Mesodermal cell (in vitro differentiated cells): ENCODE measurements around the gene GAN.

Experiments
- H3K27ac ChIP-seq: 2 replicates; pipeline ENCODE4 v1.7.0; 2013; ENCODE audit warnings: mild to moderate bottlenecking, low read depth, low read length, moderate library complexity; ENCODE audit not compliant: severe bottlenecking
- H3K36me3 ChIP-seq: 2 replicates; pipeline ENCODE4 v1.7.1; 2013; ENCODE audit warnings: mild to moderate bottlenecking, low read length, moderate library complexity; ENCODE audit not compliant: control insufficient read depth, insufficient read depth
- H3K4me1 ChIP-seq: one replicate; pipeline ENCODE4 v1.7.1; 2013; ENCODE audit warnings: mild to moderate bottlenecking, low read length; ENCODE audit not compliant: insufficient read depth, control insufficient read depth, poor library complexity, severe bottlenecking
- H3K4me3 ChIP-seq: 2 replicates; pipeline ENCODE4 v1.7.0; 2013; ENCODE audit warnings: low read length, control low read depth, mild to moderate bottlenecking; ENCODE audit not compliant: insufficient read depth, poor library complexity, severe bottlenecking; ENCODE audit errors: extremely low read depth
- H3K9me3 ChIP-seq: 2 replicates; pipeline ENCODE4 v1.7.1; 2013; ENCODE audit warnings: mild to moderate bottlenecking, low read length, moderate library complexity; ENCODE audit not compliant: control insufficient read depth
- WGBS, 2 experiments: methylation state at CpG; one replicate each; pipeline ENCODE4 v1.1.5; 2013; ENCODE audit warnings: missing lambda C conversion rate in 2 of 2; ENCODE audit not compliant: insufficient coverage in 2 of 2; 5-methylcytosine and 5-hydroxymethylcytosine counted together

GAN gene

DNA sequence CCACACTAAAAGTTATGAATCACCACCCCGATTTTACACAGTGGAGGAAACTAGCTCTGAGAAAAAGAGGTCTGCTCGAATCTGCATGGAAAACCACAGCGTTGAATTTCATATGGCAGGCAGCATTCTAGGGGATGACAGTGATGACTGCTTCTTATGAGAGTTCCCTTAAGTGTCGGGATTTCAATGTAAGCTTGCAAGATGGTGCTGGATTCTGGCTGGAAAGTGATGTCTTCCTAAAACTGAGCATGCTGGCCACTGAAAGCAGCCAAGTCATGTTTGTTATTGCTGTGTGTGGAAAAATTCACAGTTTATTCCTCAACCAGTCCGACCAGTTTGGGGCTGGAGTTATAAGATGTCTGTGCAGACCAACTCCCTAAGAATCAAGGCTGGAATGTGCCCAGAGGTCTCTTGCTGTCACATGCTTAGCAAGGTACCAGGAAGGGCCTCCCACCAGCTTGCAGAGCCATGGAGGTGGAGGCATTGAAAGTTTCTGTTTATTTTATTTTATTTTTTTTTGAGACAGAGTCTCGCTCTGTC lies 37.2 kb upstream of the GAN start:
- Histone ChIP-seq H3K4me1 (no peaks in the 10 kb centered on the region), H3K27ac (no peak overlapping the region), H3K36me3 (no peaks in the 10 kb centered on the region), H3K4me3 (no peak overlapping the region), H3K9me3 (no peaks in the 10 kb centered on the region)
- 91 to 97% methylated on average over 4 to 5 of the region's 6 CpGs for WGBS, 2 experiments

DNA sequence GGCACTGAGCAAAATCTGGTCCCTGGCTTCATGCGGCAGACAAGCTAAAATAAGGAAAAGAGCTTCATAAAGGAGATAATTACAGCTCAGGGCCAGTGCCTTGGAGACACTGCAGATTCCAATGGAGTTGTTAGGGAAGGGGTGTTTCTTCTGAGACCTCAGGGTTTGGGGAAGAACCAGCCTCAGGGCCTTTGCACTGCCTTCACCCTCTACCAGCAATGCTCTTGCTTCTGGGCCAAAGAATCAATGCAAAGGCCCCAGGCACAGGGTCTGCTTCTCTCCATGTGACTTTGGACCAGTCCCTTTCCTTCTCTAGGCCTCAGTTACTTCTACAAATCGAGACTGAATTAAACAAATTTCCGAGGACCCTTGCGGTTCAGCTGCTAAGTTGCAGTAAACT lies 36.2 kb upstream of the GAN start:
- Histone ChIP-seq H3K4me3 (no peak overlapping the region), H3K27ac (no peak overlapping the region), H3K9me3 (no peaks in the 10 kb centered on the region), H3K4me1 (no peaks in the 10 kb centered on the region), H3K36me3 (no peaks in the 10 kb centered on the region)
- WGBS, 2 experiments: 71 to 100% methylated on average over 1 to 4 of the region's 4 CpGs

DNA sequence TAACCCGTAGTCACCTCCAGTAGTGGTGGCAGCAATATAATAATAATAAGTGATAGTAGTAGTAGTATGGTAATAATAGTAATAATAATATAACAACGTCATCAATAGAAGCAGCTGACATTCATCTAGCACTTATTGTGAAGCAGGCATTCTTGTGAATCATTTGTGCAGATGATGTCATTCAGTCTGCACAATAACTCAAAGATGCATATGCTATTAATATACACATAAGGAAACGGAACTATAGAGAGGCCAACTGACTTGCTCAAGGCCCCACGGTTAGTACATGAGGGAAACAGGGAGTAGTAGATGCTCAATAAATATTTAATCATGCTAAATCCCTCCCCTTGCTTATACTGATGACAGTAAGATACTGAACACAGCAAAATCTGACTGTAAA lies 35.4 kb upstream of the GAN start:
- Histone ChIP-seq H3K9me3 (no peaks in the 10 kb centered on the region), H3K4me1 (no peaks in the 10 kb centered on the region), H3K4me3 (no peak overlapping the region), H3K36me3 (no peaks in the 10 kb centered on the region), H3K27ac (no peak overlapping the region)
- no CpG with 5 or more reads among the region's 4 CpGs for WGBS, 2 experiments

DNA sequence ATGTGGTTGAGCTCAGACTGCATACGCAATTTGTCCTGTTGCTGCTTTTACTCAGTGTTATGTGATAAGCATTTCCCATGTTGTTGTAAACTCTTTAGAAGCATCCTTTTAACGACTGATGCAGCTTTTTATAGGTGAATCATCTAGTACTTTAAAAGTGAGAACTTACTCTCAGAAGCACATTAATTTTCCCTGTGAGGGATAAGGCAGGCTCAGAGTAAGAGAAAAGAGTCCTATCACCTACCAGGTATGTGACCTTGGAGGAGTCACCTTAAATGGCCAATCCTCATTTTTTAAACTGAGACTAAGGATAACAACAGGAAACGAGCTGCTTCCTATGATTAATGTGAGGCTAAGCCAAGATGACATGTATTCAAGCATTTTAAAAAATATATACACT lies 34.4 kb upstream of the GAN start:
- Histone ChIP-seq H3K4me3 (no peak overlapping the region), H3K36me3 (no peaks in the 10 kb centered on the region), H3K9me3 (no peaks in the 10 kb centered on the region), H3K4me1 (no peaks in the 10 kb centered on the region), H3K27ac (no peak overlapping the region)
- 83 to 86% methylated on average over 1 of the region's 3 CpGs for WGBS, 2 experiments

DNA sequence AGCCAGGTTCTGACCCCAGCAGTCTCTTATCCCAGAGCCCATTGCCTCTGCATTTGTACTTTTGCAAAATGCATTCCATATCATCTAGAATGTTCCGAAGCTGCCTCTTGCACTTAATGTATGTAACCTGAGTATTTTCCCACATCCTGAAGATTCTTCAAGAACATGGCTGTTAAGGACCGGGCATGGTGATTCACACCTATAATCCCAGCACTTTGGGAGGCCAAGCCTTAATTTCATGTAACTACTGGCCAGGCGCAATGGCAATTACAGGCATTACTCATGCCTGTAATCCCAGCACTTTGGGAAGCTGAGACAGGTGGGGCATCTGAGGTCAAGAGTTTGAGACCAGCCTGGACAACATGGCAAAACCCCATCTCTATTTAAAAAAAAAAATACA lies 31.7 kb upstream of the GAN start:
- no peak overlapping the region for H3K27ac ChIP-seq
- H3K9me3 ChIP-seq: no peaks in the 10 kb centered on the region
- H3K4me3 ChIP-seq: no peak overlapping the region
- H3K4me1 ChIP-seq: no peaks in the 10 kb centered on the region
- H3K36me3 ChIP-seq: no peaks in the 10 kb centered on the region
- 88 to 100% methylated on average over 1 to 3 of the region's 3 CpGs for WGBS, 2 experiments

DNA sequence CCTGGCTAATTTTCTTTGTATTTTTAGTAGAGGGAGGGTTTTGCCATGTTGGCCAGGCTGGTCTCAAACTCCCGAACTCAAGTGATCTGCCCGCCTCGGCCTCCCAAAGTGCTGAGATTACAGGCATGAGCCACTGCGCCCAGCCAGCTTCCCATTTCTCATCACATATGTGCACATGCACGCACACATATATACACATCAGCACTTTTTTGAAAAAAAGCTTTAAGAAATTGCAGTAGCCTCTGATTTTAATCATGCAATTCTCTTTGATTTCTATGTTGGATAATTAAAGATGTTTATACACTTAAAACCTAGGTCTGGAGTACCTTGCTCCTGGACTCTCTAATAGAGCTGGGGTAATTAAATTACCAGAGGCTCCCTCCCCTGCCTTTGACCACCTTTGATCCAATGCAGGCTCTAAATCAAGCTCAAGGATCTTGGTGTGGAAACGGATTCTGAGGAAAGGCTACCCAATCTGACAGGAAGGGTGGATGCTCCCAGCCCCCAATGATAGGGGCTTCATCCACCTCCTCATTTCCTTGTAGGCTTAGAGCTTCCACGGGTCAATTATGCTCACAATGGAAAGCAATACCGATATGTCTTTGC lies 29.7 kb upstream of the GAN start:
- Histone ChIP-seq H3K27ac (no peak overlapping the region), H3K9me3 (no peaks in the 10 kb centered on the region), H3K4me3 (no peak overlapping the region), H3K4me1 (no peaks in the 10 kb centered on the region), H3K36me3 (no peaks in the 10 kb centered on the region)
- WGBS, 2 experiments: 87 to 91% methylated on average over 6 to 8 of the region's 8 CpGs

DNA sequence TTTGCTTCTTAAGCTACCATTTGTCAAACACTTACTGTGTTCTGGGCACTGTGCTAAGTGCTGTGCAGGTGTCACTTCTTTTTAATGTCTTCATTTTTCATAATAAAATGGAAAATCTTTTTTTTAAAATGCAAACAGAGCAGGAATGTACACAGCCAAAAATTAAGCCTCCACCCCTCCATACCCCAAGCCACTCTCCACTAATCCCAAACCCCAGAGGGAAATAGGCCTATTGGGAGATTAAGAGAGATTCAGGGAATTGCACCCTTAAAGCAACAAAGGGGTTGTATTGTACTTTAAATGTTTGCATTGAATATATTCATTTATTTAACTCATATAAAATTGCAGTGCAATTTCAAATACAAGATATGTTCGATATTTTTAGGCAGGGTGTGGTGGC lies 28.6 kb upstream of the GAN start:
- H3K9me3 ChIP-seq: no peaks in the 10 kb centered on the region
- no peaks in the 10 kb centered on the region for H3K4me1 ChIP-seq
- H3K27ac ChIP-seq: no peak overlapping the region
- H3K4me3 ChIP-seq: no peak overlapping the region
- WGBS, 2 experiments: no CpG with 5 or more reads among the region's 1 CpG
- H3K36me3 ChIP-seq: no peaks in the 10 kb centered on the region

DNA sequence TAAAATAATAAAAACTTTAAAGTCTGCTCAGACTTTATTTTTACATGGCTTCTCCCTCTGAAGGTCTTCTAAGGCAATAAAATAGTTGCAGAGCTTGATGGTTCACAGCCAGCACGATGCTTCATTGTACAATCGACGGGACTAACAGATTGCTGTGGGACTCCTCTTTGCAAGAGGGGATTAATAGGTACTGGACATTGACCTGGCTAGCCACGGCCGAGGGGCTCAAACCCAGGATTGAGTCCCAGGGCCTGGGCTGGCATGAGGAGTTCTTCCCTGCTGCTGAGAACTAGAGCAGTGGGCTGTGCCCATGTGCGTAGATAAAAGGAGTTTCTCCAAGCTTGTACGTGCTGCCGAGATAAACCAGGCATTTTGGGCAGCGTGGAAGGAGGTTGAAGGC lies 23.6 kb upstream of the GAN start:
- Histone ChIP-seq H3K27ac (no peak overlapping the region), H3K4me3 (no peak overlapping the region), H3K9me3 (no peaks in the 10 kb centered on the region), H3K4me1 (no peaks in the 10 kb centered on the region), H3K36me3 (no peaks in the 10 kb centered on the region)
- 91 to 98% methylated on average over 9 of the region's 9 CpGs for WGBS, 2 experiments

DNA sequence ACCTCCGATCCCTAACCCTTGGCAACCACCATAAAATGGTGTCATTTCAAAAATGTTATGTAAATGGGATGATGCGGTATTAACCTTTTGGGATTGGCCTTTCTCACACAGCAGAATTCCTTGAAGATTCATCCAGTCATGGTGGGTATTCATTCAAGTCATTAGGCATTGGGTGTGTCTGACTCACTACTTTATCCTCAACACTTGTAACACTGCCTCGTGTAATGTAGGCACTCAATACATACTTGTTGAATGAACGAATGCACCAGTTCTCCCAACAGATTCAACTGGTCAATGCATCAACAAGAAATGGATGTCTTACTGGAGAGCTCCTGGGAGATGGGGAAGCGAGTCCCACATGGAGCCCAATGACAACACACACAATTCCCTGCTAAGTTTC lies 21.8 kb upstream of the GAN start:
- no peak overlapping the region for H3K4me3 ChIP-seq
- WGBS, 2 experiments: 77 to 89% methylated on average over 3 of the region's 5 CpGs
- H3K4me1 ChIP-seq: no peaks in the 10 kb centered on the region
- H3K9me3 ChIP-seq: no peaks in the 10 kb centered on the region
- H3K27ac ChIP-seq: no peak overlapping the region
- H3K36me3 ChIP-seq: no peaks in the 10 kb centered on the region

DNA sequence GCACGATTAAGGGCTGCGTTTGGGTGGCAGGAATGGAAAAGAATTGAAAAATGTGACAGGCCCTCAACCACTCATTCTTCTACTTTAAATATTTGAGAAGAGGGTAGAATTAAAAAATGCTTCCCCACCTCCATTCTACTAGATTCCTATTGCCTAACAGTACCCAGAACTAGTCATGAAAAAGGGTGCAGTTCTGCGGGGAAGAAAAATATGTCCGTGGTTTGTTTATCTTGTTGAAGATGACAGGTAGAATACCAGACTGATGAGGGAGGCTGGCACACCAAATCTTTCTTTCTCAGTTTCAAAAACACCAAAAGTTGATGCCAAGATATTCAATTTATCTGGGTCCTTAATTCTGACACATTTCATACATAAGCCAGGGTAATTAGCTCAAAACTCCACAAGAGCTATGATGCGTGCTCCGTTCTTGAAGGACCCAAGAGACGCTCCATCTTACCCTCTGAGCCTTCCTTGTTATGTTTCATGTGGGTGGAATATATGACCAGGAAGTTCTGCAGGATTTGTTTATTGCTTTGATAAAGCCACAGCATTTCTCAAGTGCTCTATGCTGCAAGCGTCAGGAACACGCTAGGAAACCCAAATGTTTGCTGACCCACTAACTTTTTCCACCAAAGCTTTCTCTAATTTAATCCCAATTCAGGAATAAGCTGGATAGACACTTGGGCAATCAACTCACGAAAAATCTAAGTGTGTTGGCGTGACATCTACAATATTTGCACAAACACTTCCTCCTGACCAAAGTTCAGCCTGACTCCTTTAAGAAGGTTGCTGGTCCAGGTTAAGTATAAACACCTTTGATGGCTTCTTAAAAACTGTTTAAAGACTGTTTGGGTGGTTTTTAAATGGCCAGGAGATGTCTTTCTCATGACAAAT lies 20.6 kb upstream of the GAN start:
- no peak overlapping the region for H3K4me3 ChIP-seq
- no peaks in the 10 kb centered on the region for H3K4me1 ChIP-seq
- no peaks in the 10 kb centered on the region for H3K9me3 ChIP-seq
- WGBS, 2 experiments: 82 to 95% methylated on average over 5 of the region's 11 CpGs
- H3K36me3 ChIP-seq: no peaks in the 10 kb centered on the region
- no peak overlapping the region for H3K27ac ChIP-seq

DNA sequence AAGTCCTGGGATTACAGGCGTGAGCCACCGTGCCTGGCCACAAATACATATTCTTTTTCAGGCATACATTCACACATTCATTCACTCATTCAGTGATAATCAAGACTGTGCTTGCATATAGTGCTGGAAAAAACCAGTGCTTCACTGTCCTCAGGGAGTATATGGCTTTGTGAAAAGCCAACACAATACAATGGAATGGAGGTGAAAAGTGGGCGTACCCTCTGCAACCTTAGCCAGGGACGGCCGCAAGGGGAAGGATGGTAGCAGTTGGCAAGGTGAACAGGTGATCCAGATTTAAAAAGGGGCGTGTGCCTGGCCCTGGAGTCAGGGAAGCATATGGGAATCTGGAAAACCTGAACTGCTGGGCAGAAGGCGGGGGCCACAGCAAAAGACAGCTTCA lies 18.1 kb upstream of the GAN start:
- WGBS, 2 experiments: 65 to 70% methylated on average over 5 of the region's 7 CpGs
- no peaks in the 10 kb centered on the region for H3K4me1 ChIP-seq
- no peaks in the 10 kb centered on the region for H3K36me3 ChIP-seq
- no peak overlapping the region for H3K4me3 ChIP-seq
- H3K9me3 ChIP-seq: no peaks in the 10 kb centered on the region
- no peak overlapping the region for H3K27ac ChIP-seq
